ENCODE results near the gene INTS15.

DNA sequence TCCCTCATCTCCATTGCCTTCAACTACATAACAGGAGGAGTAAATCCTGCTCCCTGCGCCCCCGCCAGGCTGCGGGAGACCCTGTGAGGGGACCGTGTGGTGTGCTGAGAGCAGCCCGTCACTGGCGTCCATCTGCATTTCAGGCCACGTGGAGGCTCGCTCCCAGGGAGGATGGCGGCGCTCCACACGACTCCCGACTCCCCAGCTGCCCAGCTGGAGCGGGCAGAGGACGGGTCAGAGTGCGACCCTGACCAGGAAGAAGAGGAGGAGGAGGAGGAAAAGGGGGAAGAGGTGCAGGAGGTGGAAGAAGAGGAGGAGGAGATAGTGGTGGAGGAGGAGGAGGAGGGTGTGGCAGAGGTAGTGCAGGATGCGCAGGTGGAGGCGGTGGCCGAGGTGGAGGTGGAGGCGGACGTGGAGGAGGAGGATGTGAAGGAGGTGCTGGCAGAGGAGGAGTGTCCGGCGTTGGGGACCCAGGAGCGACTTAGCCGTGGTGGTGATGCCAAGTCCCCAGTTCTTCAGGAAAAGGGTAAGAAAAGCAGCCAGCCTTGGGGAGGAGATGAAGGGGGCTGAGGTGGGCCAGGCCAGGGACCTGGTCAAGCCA, 52.5 kb downstream of the INTS15 start:
- TF ChIP-seq, protein P1, sequence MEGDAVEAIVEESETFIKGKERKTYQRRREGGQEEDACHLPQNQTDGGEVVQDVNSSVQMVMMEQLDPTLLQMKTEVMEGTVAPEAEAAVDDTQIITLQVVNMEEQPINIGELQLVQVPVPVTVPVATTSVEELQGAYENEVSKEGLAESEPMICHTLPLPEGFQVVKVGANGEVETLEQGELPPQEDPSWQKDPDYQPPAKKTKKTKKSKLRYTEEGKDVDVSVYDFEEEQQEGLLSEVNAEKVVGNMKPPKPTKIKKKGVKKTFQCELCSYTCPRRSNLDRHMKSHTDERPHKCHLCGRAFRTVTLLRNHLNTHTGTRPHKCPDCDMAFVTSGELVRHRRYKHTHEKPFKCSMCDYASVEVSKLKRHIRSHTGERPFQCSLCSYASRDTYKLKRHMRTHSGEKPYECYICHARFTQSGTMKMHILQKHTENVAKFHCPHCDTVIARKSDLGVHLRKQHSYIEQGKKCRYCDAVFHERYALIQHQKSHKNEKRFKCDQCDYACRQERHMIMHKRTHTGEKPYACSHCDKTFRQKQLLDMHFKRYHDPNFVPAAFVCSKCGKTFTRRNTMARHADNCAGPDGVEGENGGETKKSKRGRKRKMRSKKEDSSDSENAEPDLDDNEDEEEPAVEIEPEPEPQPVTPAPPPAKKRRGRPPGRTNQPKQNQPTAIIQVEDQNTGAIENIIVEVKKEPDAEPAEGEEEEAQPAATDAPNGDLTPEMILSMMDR (optimal IDR thresholded peaks at IDR 0.05 in 1 of 3, IDR thresholded peaks at IDR 0.05 in 1 of 3, conservative IDR thresholded peaks at IDR 0.05 in 1 of 3; ENCODE audit: extremely low read depth in 1 of 3, insufficient read depth in 2 of 3, low read length in 3 of 3), result no peak
- TF ChIP-seq EZH2 (IDR thresholded peaks at IDR 0.05; ENCODE audit: low read length), result no peak
